GM23338 (cell line): Measurements from ENCODE around the gene NTNG1.

Source experiments
- CREB1 ChIP-seq: fragments of 250-450 bp; sonication (Bioruptor Pico); IDR thresholded peaks from 2 replicates; pipeline ENCODE4 v1.5.0; 2020; ENCODE audit warnings: low read depth, mild to moderate bottlenecking, moderate library complexity
- CTCF ChIP-seq, 2 experiments: fragments of 200-600 bp in 1 of 2; sonication (generic) in 1 of 2; conservative IDR thresholded peaks; 2 replicates each; pipeline versions ENCODE4 v1.5.1 to v1.6.1; 2016 to 2017; ENCODE audit warnings: antibody characterized with exemption in 2 of 2, low read depth in 2 of 2, mild to moderate bottlenecking in 2 of 2, moderate library complexity in 1 of 2
- ETS1 ChIP-seq: IDR thresholded peaks from 2 replicates; pipeline ENCODE4 v1.6.1; 2016; ENCODE audit warnings: antibody characterized with exemption
- EZH2 ChIP-seq: fragments of 200-600 bp; sonication (generic); IDR thresholded peaks from one replicate; pipeline ENCODE4 v1.8.0; 2017; ENCODE audit warnings: antibody characterized with exemption, mild to moderate bottlenecking, low read depth; ENCODE audit not compliant: unreplicated experiment
- EZH2phosphoT487 ChIP-seq: fragments of 200-600 bp; sonication (generic); IDR thresholded peaks from one replicate; pipeline ENCODE4 v1.8.1; 2018; ENCODE audit warnings: antibody characterized with exemption; ENCODE audit not compliant: unreplicated experiment
- JUNB ChIP-seq: IDR thresholded peaks from one replicate; pipeline ENCODE4 v1.6.1; 2016; ENCODE audit warnings: antibody characterized with exemption; ENCODE audit not compliant: unreplicated experiment
- NANOG ChIP-seq: IDR thresholded peaks from 2 replicates; pipeline ENCODE4 v1.6.1; 2016; ENCODE audit warnings: antibody characterized with exemption, borderline replicate concordance
- POLR2AphosphoS5 ChIP-seq: IDR thresholded peaks from 2 replicates; pipeline ENCODE4 v1.6.1; 2016; ENCODE audit warnings: antibody characterized with exemption, low read depth
- REST ChIP-seq: IDR thresholded peaks from one replicate; pipeline ENCODE4 v1.6.1; 2018; ENCODE audit warnings: antibody characterized with exemption; ENCODE audit not compliant: unreplicated experiment
- STAT1 ChIP-seq: IDR thresholded peaks from one replicate; pipeline ENCODE4 v1.6.1; 2016; ENCODE audit warnings: antibody characterized with exemption; ENCODE audit not compliant: unreplicated experiment
- ZNF114 ChIP-seq: fragments of 250-450 bp; sonication (Bioruptor Pico); IDR thresholded peaks from 2 replicates; pipeline ENCODE4 v1.5.0; 2020; ENCODE audit warnings: mild to moderate bottlenecking, moderate library complexity
- ZNF331 ChIP-seq: fragments of 250-450 bp; sonication (Bioruptor Pico); IDR thresholded peaks from 2 replicates; pipeline ENCODE4 v1.5.0; 2020; ENCODE audit warnings: low read depth, mild to moderate bottlenecking, moderate library complexity
- ZNF462 ChIP-seq: fragments of 250-450 bp; sonication (Bioruptor Pico); IDR thresholded peaks from 2 replicates; pipeline ENCODE4 v1.5.0; 2020; ENCODE audit warnings: mild to moderate bottlenecking, moderate library complexity

GRCh38 chr1:107523736-107524135, 382.9 kb downstream of the NTNG1 start:
- TF ChIP-seq CTCF (conservative IDR thresholded peaks at IDR 0.05; ENCODE audit: low read depth in 2 of 2) (no peak), ZNF331 (CRISPR knock-in tag) (no peak), STAT1 (no peak), EZH2phosphoT487 (no peak), JUNB (no peak), EZH2 (no peak), REST (no peak), CREB1 (CRISPR knock-in tag) (no peak), POLR2AphosphoS5 (no peak), NANOG (no peak), ETS1 (no peak), ZNF462 (CRISPR knock-in tag) (no peak), ZNF114 (CRISPR knock-in tag) (no peak)
